ENCODE data around the gene AGK.

DNA sequence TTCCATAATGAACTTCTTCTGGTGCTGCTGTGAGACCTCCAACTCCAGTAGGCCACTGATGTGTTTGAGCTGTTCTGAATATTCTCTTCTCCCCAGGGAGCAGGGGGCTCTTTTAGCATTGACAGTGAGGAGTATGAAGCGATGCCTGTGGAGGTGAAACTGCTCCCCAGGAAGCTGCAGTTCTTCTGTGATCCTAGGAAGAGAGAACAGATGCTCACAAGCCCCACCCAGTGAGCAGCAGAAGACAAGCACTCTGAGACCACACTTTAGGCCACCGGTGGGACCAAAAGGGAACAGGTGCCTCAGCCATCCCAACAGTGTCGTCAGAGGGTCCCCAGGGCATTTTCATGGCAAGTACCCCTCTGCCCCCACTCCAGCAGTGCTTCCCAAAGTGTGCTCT, 101.5 kb downstream of the AGK start:
- TF ChIP-seq EZH2 (IDR thresholded peaks at IDR 0.05; ENCODE audit: insufficient read depth, poor library complexity, severe bottlenecking): no peak
- TF ChIP-seq EZH2phosphoT487 (IDR thresholded peaks at IDR 0.05; ENCODE audit: insufficient read depth, low read depth): no peak
